Suprapubic skin (tissue), 4 donors: ENCODE measurements around the gene MB21D2.

Source experiments
- POLR2A ChIP-seq, 2 donors: fragments of 450-650 bp; IDR thresholded peaks; one replicate each; pipeline ENCODE4 v1.6.1; 2017; ENCODE audit warnings: antibody characterized with exemption in 2 of 2, mild to moderate bottlenecking in 2 of 2, moderate library complexity in 2 of 2
- POLR2AphosphoS5 ChIP-seq, 3 donors: sonication (generic); formaldehyde crosslinking; IDR thresholded peaks; one replicate each; pipeline ENCODE4 v1.6.1; 2017; ENCODE audit warnings: antibody characterized with exemption in 3 of 3
- TF ChIP-seq, protein P1 (sequence below), 2 donors: fragments of 200-600 bp in 1 of 2; fragments of 450-650 bp in 1 of 2; sonication (generic) in 1 of 2; IDR thresholded peaks; one replicate each; pipeline ENCODE4 v1.5.1; 2016 to 2019; ENCODE audit warnings: antibody characterized with exemption in 2 of 2, mild to moderate bottlenecking in 1 of 2, moderate library complexity in 1 of 2

DNA sequence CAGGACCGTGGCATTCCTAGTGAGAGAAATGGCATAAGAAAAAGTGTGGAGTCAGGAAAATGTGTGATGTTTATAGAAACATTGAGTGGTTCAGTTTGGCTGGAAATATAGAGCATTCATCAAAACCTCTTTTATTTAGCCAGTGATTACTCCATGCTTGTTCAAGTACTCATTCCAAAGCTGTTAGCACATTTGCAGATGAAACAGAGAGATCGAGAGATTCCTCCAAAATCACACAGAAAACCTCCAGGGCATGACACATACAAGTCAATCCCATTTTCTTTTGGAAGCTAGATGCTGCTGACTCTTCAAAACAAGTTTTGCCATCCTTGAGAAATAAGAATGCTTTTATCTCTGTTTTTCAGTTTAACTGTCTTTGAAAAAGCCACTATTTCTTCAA is 11.5 kb upstream of the MB21D2 start:
- TF ChIP-seq, protein P1, sequence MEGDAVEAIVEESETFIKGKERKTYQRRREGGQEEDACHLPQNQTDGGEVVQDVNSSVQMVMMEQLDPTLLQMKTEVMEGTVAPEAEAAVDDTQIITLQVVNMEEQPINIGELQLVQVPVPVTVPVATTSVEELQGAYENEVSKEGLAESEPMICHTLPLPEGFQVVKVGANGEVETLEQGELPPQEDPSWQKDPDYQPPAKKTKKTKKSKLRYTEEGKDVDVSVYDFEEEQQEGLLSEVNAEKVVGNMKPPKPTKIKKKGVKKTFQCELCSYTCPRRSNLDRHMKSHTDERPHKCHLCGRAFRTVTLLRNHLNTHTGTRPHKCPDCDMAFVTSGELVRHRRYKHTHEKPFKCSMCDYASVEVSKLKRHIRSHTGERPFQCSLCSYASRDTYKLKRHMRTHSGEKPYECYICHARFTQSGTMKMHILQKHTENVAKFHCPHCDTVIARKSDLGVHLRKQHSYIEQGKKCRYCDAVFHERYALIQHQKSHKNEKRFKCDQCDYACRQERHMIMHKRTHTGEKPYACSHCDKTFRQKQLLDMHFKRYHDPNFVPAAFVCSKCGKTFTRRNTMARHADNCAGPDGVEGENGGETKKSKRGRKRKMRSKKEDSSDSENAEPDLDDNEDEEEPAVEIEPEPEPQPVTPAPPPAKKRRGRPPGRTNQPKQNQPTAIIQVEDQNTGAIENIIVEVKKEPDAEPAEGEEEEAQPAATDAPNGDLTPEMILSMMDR (IDR thresholded peaks at IDR 0.05): no peak
- TF ChIP-seq POLR2A (IDR thresholded peaks at IDR 0.05) (no peak), POLR2AphosphoS5 (IDR thresholded peaks at IDR 0.05) (no peak)
